Kidney (tissue), 14 donors: ENCODE results near the gene KRT79. TPM values are rescaled to one million over a fixed set of nuclear protein-coding genes. Genes with fewer than 3 reads are reported as not detected.
A peak's percentile ranks its signal among the peaks of the same experiment; 100 is the strongest.

Experiments
- DNase-seq, 5 donors: peaks; one replicate each; pipeline ENCODE4 v3.0.0-alpha.2; 2013 to 2020
- FAIRE-seq: peaks from 2 replicates; lab custom pipeline; 2012; peaks lifted over from hg19 to GRCh38; lab: Jason Lieb, UNC
- H3K27ac ChIP-seq, 2 donors: one replicate each; pipeline ENCODE4 v1.7.0; 2013; ENCODE audit warnings: low read depth in 2 of 2, low read length in 2 of 2, inconsistent platforms in 1 of 2
- H3K27me3 ChIP-seq: one replicate; pipeline ENCODE4 v1.7.1; 2013; ENCODE audit warnings: low read length, inconsistent platforms; ENCODE audit not compliant: control insufficient read depth, insufficient read depth
- H3K36me3 ChIP-seq, 3 donors: one replicate each; pipeline versions ENCODE4 v1.7.0 to v1.7.1; 2013; ENCODE audit warnings: low read length in 3 of 3, control low read depth in 1 of 3, inconsistent platforms in 1 of 3; ENCODE audit not compliant: insufficient read depth in 3 of 3, control insufficient read depth in 2 of 3
- H3K4me1 ChIP-seq, 3 donors: one replicate each; pipeline versions ENCODE4 v1.7.0 to v1.7.1; 2013; ENCODE audit warnings: low read length in 3 of 3, inconsistent platforms in 1 of 3, low read depth in 1 of 3; ENCODE audit not compliant: control insufficient read depth in 2 of 3, insufficient read depth in 2 of 3
- H3K4me3 ChIP-seq, 3 donors: one replicate each; pipeline versions ENCODE4 v1.7.0 to v1.8.1; 2013; ENCODE audit warnings: low read length in 3 of 3, control low read depth in 1 of 3, inconsistent platforms in 1 of 3
- H3K9ac ChIP-seq, 3 donors: one replicate each; pipeline versions ENCODE4 v1.7.0 to v1.7.1; 2013; ENCODE audit warnings: low read length in 3 of 3, control low read depth in 1 of 3, inconsistent platforms in 1 of 3
- H3K9me3 ChIP-seq, 3 donors: one replicate each; pipeline versions ENCODE4 v1.7.0 to v1.7.1; 2013; ENCODE audit warnings: low read length in 3 of 3, control low read depth in 1 of 3, inconsistent platforms in 1 of 3; ENCODE audit not compliant: control insufficient read depth in 2 of 3, insufficient read depth in 1 of 3
- intact Hi-C: fragments of 100-400 bp; cut with DNase I; formaldehyde crosslinking; loops from one replicate; pipeline ENCODE4 v1.11.1; 2022
- polyA plus RNA-seq: library from polyadenylated mRNA; stranded (reverse); fragments of 350-450 nt; fragmentation: Illumina TruSeq; extraction: RNeasy Lipid Tissue Mini Kit (QIAGEN cat#74804); gene quantifications from one replicate; pipeline ENCODE4 v1.2.3, GENCODE V29; 2014; ENCODE audit warnings: low read depth, low replicate concordance; ENCODE audit not compliant: insufficient read depth
- total RNA-seq: library from RNA; stranded (reverse); fragmentation: NEBNext Ultra II Directional; extraction: Animal tissue kit (Norgen Biotek cat#: 25700); gene quantifications from one replicate; pipeline ENCODE4 v1.2.1, GENCODE V29; 2021
- TF ChIP-seq, protein P1 (sequence below): IDR thresholded peaks from 3 replicates; pipeline ENCODE4 v1.5.1; 2012; ENCODE audit warnings: mild to moderate bottlenecking, moderate library complexity, borderline replicate concordance; ENCODE audit not compliant: insufficient read depth; ENCODE audit errors: extremely low read depth
- donor health status: control.
- donor health status: control.
- donor health status: control.
- donor health status: control.
- donor health status: control.
- donor health status: DM: yes; HTN: yes; CAD: no.
- donor health status: Normal renal cell carcinoma (clear cell type).

KRT79 gene
- total and polyA plus RNA-seq, 2 donors from 2014 or later = not detected

DNA sequence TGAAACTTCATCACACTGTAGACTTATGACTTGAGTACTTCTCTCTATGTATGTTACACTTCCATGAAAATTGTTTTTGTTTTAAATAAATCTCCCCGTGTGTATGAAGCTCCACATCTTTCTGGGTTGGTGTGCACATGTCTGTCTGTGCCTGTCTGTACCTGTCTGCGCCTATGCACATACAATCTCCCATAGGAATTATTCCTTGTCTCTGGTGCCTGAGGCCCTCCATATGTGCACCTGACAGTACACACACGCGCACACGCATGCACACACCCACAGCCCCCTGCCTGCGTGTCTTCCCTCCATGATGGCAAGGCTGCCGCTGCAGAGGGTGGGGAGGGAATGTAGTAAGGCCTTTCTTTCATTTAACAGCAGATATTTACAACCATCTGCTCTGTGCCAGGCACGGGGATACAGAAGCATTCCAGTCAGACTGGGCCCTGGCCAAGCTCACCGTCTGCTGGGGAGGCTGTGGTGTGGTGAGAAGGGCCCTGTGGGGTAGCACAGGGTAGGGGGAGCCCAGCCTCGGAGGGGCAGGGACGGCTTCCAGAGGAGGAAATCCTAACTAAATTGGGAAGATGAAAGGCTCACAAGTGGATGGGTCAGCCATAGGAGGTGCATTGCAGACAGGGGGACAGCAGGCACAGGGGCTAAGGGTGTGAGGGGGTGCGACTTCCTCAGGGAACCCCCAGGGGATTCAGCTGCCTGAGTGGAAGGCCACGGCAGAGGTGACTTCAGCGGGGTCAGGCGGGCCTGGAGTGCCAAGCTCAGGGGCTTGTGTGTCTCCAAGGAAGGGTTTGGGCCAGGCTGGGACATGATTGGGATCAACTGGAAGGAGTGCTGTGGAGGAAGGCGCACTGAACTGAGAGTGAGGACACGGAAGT lies 44.6 kb upstream of the KRT79 start:
- no peak overlapping the region for H3K9ac ChIP-seq
- H3K4me1 ChIP-seq = peaks cover 0 to 22% (median 5%) of the 10 kb centered on the region in 3 donors
- no peaks in the 10 kb centered on the region for H3K36me3 ChIP-seq
- intact Hi-C loops = loop anchor here (5.0 to 10.0 kb wide), 3 partner anchors 296 to 724 kb away; no protein-coding TSS in a partner anchor
- no peaks in the 10 kb centered on the region for H3K27me3 ChIP-seq
- TF ChIP-seq, protein P1, sequence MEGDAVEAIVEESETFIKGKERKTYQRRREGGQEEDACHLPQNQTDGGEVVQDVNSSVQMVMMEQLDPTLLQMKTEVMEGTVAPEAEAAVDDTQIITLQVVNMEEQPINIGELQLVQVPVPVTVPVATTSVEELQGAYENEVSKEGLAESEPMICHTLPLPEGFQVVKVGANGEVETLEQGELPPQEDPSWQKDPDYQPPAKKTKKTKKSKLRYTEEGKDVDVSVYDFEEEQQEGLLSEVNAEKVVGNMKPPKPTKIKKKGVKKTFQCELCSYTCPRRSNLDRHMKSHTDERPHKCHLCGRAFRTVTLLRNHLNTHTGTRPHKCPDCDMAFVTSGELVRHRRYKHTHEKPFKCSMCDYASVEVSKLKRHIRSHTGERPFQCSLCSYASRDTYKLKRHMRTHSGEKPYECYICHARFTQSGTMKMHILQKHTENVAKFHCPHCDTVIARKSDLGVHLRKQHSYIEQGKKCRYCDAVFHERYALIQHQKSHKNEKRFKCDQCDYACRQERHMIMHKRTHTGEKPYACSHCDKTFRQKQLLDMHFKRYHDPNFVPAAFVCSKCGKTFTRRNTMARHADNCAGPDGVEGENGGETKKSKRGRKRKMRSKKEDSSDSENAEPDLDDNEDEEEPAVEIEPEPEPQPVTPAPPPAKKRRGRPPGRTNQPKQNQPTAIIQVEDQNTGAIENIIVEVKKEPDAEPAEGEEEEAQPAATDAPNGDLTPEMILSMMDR = no peak
- no peak for FAIRE-seq
- no peak for DNase-seq
- H3K4me3 ChIP-seq = no peak overlapping the region
- no peaks in the 10 kb centered on the region for H3K9me3 ChIP-seq
- no peak overlapping the region for H3K27ac ChIP-seq

GRCh38 chr12:52877242-52877641 lies 43.1 kb upstream of the KRT79 start:
- Histone ChIP-seq H3K9me3 (no peaks in the 10 kb centered on the region), H3K4me1 (peaks cover 0 to 29% (median 5%) of the 10 kb centered on the region in 3 donors), H3K27me3 (no peaks in the 10 kb centered on the region), H3K4me3 (no peak overlapping the region), H3K27ac (no peak overlapping the region), H3K36me3 (no peaks in the 10 kb centered on the region), H3K9ac (no peak overlapping the region)
- TF ChIP-seq, protein P1 = no peak
- FAIRE-seq (no peak), DNase-seq (no peak)
- intact Hi-C loops = loop anchor here (5.0 to 10.0 kb wide), 3 partner anchors 295 to 722 kb away; no protein-coding TSS in a partner anchor

DNA sequence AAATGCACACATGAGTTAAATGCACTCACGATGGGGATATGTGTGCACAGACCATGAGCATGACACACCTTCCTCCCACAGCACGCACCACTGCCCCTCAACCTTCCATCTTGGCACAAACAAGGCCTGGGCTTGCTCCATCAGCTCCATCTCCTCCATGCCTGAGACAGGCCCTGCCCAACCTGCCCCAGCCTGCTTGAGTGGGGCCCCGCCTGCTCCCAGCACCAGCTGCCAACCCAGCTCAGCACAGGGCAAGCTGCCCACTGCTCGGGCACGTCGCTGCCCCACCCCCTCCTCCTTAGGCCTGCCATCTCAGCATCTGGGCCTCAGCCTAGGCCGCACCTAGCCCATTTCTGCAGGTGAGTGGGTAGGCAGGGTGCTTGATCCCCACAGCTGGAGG lies 42.3 kb upstream of the KRT79 start:
- intact Hi-C loops = loop anchor here (5.0 to 10.0 kb wide), 3 partner anchors 294 to 722 kb away; no protein-coding TSS in a partner anchor
- Histone ChIP-seq H3K36me3 (no peaks in the 10 kb centered on the region), H3K4me3 (no peak overlapping the region), H3K4me1 (peaks cover 0 to 29% (median 5%) of the 10 kb centered on the region in 3 donors), H3K27me3 (no peaks in the 10 kb centered on the region), H3K9me3 (no peaks in the 10 kb centered on the region), H3K9ac (no peak overlapping the region), H3K27ac (no peak overlapping the region)
- TF ChIP-seq, protein P1 = no peak
- no peak for FAIRE-seq
- DNase-seq = peak in 2 of 5 donors; percentile 31 to 95
